ENCODE data around the gene FSTL4. TPM values are rescaled to one million over a fixed set of nuclear protein-coding genes. Genes with fewer than 3 reads are reported as not detected.
"Not testable (repeated sequence)": the region's sequence is repeated elsewhere in the genome, so short reads cannot be mapped to it uniquely, and the experiment has no call there.

Gene FSTL4
- total RNA-seq, 1 experiment from 2014 or later = not detected

DNA sequence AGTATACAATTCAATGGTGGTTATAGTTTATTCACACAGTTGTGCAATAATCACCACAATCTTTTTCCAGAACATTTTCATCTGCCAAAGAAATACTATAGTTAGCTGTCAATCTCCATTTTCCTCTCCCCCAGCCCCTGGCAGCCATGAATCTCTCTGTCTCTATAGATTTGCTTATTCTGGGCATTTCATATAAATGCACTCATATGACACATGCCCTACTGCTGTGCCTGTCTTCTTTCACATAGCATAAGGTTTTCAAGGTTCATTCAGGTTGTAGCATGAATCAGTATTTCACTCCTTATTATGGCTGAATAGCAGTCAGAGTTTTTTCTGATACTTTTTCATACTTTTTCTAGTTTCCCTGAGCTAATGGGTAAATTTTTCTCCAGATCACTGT is 432.9 kb downstream of the FSTL4 start:
- no peak for DNase-seq (ENCODE audit: low read depth)

DNA sequence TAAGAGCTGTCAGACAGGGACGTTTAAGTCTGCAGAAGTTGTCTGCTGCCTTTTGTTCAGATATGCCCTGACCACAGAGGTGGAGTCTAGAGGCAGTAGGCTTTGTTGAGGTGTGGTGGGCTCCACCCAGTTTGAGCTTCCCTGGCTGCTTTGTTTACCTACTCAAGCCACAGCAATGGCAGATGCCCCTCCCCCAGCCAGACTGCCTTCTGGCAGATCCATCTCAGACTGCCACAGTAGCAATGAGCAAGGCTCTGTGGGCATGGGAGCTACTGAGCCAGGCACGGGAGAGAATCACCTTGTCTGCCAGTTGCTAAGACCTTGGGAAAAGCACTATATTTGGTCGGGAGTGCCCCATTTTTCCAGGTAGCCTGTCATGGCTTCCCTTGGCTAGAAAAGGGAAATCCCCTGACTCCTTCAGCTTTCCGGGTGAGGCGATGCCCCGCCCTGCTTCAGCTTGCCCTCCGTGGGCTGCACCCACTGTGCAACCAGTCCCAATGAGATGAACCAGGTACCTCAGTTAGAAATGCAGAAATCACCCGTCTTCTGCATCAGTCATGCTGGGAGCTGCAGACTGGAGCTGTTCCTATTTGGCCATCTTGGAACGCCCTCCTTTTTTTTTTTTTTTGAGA is 441.5 kb downstream of the FSTL4 start:
- not testable (repeated sequence) for DNase-seq (ENCODE audit: low read depth)

DNA sequence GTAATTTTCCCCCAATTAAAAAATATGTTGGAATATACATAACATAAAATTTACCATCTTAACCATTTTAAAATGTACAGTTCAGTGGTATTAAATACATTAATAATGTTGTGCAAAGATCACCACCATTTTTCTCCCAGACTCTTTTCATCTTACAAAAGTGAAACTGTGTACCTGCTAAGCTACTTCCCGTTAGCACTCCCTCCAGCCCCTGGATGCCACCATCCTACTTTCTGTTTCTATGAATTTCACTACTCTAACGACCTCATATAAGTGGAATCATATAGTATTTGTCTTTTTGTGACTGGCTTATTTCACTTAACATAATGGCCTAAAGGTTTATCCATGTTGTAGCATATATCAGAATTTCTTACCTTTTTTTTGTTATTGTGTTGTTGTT is 447.6 kb downstream of the FSTL4 start:
- DNase-seq (ENCODE audit: low read depth) = no peak

DNA sequence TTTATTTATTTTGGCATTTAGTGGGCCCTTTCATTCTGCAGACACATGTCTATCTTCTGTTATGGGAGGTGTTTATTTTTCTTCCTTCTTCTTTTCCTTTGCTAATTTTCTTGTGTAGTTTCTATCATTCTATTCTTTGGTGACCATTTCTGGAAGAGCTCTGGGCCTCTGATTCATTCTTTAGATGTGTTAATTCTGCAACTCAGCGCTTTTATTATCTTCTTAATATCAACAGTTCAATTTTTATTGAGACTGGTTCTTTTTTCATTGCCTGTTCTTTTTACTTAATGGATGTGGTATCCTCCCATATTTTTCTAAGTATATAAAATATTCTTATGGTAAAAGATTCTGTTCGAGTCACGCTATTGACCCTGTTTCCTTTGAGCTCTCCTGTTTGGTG is 448.5 kb downstream of the FSTL4 start:
- no peak for DNase-seq (ENCODE audit: low read depth)

DNA sequence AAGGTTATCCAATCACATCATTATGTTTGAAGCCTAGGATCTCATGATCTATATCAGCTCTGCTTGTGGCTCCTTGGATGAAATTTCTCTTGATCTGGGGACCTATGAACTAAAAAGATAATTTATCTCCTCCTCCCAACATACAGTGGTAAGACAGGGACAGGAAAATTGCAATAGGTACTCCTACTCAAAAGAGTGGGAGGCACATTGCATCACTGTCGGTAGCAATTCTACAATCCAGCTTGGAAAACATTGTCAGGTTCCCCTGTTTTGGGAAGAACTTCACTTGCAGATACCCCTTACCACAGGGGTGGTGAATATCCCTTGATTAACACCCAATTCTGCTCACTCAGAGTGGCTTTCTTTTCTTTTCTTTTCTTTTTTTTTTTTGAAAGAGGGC is 452.8 kb downstream of the FSTL4 start:
- DNase-seq (ENCODE audit: low read depth) = no peak

DNA sequence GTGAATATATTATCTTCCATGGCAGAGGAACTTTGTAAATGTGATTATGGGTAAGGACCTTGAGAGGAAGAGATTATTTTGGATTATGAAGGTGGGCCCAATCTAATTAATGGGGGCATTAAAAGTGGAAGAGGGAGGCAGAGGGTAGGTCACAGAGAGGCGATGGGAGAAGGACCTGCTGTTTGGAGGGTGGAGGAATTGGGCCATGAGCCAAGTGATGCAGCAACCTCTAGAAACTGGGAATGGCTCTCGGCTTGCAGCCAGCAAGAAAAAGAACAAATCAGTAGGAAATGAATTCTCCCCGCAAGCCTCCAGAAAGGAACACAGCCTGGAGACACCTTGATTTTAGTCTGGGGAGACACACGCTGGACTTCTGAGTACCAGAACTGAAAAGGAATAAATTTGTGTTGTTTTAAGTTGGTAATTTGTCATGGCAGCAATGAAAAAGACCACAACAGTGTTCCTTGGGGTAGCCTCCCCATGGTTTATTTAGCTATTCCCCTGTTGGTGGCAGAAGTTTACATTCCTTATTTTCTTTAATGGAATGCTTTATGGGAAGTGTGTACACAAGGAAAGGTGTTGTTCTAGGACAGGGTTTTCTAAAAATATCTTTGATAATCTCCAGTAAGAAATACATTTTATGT is 456.9 kb downstream of the FSTL4 start:
- DNase-seq (ENCODE audit: low read depth) = no peak

DNA sequence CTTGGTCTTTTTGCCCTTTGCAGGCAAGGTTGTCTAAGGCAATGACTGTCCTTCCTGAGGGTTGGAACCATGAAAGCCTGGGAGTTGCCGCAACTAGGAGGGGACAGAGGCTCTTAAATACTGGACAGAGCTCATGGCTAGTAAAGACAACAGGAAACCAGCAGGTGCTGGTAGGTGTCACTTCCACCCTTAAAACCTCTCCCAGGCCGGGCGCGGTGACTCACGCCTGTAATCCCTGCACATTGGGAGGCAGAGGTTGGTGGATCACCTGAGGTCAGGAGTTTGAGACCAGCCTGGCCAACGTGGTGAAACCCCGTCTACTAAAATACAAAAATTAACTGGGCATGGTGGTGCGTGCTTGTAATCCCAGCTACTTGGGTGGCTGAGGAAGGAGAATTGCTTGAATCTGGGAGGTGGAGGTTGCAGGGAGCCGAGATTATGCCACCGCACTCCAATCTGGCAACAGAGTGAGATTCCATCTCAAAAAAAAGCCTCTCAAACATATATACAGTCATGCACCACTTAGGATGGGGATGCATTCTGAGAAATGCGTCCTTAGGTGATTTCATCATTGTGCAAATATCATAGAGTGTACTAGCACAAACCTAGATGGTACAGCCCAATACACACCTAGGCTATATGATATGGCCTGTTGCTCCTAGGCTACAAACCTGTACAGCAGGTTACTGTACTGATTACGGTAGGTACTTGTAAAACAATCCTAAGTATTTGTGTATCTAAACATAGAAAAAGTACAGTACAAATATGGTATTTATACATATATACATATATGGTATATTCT is 457.9 kb downstream of the FSTL4 start:
- DNase-seq (ENCODE audit: low read depth) = no peak

DNA sequence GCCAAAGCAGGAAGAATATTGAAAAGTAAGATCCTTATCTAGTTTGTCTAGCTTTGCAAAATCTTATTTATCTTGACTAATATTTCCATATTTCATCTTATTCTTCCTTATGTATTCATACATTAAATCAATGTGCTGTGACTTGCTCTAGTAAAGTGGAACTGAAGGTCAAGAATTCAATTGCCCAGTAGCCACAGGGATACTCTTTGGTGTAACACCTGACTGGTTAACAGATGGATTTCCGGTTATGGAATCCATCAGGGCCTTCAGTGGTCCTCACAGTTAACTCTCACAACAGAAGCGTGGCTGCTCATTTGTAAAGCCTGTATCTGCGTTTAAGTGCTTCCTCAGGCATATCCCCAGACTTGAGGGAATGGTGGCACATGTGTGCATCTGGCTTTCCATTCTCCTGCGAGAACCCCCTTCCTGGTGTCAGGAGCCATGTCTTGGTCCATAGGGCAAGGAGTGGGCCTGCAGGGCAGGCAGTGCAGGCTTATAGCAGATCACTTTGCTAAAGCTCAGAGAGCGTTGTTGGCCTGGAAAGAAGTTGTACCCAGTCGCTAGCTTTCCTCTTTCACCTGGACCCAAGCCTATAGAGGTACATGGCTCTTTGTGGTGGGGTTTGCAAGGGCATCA is 461.3 kb downstream of the FSTL4 start:
- DNase-seq (ENCODE audit: low read depth) = no peak

DNA sequence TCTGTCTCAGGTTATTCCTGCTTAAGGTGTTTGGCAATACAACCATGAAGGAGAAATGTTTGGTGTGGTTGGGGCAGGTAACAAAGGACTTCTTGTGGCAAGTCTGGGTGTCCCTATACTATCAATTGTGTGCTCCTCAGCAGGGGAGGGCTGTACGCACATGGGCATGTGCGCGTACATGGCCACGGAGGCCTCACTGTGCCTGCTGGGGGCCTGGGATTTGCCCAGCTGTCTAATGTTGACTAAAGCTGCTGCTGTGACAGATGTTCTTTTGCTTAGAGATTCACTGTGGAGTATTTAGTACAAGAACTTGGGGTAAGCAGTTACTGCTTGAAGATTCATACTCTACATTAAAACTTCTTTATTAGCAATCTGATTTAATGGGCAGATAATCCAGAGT is 463.0 kb downstream of the FSTL4 start:
- DNase-seq (ENCODE audit: low read depth) = no peak

DNA sequence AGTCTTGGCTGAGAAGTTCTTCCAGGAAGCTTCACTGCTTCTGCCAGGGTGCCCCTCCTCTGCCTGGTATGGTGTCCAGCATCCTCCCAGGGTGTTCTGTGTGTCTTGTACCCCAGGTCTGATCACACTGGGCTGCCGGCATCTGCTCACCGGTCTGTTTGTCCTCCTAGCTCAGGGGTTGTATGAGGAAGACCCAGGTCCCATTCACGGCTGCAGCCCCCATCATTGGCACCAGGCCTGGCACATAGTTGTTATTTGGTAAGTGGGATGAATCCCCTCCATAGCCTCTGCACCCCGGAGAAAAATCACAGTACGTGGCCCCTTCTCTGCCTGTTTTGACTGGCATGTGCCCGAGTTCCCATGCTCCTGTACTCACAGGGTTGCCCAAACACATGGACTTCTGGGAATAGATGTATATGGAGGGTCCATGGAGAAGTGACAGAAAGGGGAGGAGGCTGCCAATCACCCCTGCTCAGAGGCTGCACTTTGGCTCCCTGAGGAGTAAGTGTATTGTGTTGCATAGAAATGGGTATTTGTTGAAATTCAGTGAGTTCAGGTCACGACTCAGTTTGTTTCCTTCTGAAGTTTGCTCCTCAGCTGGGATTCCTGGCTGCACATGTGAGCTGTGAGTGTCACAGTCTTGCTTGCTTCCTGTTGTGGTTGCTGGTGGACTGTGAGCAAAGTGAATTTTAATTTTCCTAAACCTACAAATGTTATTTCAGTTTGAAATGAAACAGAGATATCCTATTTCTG is 464.4 kb downstream of the FSTL4 start:
- DNase-seq (ENCODE audit: low read depth) = no peak

DNA sequence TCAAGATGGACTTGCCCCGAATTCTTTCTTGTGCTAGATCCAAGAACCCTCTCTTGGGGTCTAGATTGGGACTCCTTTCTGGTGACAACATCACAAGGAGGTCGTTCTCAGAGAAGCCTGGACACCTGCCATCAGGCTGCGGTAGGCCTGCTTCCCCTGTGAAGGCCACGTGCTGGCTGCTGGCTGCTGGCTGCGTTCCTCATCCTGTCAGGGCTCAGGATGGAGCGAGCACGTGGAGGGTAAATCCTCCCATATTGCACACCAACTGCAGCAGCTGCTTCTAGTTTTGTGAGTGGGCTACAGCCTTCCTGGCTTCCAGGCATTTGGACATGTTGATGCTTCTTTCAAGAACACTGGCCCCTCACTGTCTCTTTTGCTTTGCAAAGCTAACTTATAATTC is 464.9 kb downstream of the FSTL4 start:
- DNase-seq (ENCODE audit: low read depth) = no peak
